GM23338 (cell line): ENCODE measurements around the gene CIART. TPM values are rescaled to one million over a fixed set of nuclear protein-coding genes. Genes with fewer than 3 reads are reported as not detected.

Source experiments
- ATAC-seq: fragments of 200-7000 bp; cut with Tn5 transposase; 3 replicates; pipeline ENCODE4 v1.9.1; 2020
- DNase-seq: peaks from one replicate; pipeline ENCODE4 v3.0.0-alpha.2; 2015; ENCODE audit warnings: low spot score
- H2AFZ ChIP-seq: fragments of 200-600 bp; sonication (generic); 2 replicates; pipeline ENCODE4 v1.8.0; 2016; ENCODE audit warnings: antibody characterized with exemption, mild to moderate bottlenecking, moderate library complexity
- H3F3A ChIP-seq: fragments of 200-600 bp; sonication (generic); replicated peaks from 2 replicates; pipeline ENCODE4 v1.8.0; 2017; ENCODE audit warnings: antibody characterized with exemption, mixed run types, low read depth
- H3K27ac ChIP-seq: fragments of 200-600 bp; sonication (generic); 2 replicates; pipeline ENCODE4 v1.6.1; 2016; ENCODE audit warnings: low read depth
- H3K27me3 ChIP-seq: fragments of 200-600 bp; sonication (generic); 2 replicates; pipeline ENCODE4 v1.8.0; 2016; ENCODE audit warnings: mild to moderate bottlenecking, mixed run types, moderate library complexity; ENCODE audit not compliant: insufficient read depth
- H3K36me3 ChIP-seq: fragments of 200-600 bp; sonication (generic); 2 replicates; pipeline ENCODE4 v1.8.0; 2016; ENCODE audit warnings: mild to moderate bottlenecking; ENCODE audit not compliant: insufficient read depth
- H3K4me1 ChIP-seq: fragments of 200-600 bp; sonication (generic); 2 replicates; pipeline ENCODE4 v1.8.0; 2016; ENCODE audit warnings: mild to moderate bottlenecking, moderate library complexity; ENCODE audit not compliant: insufficient read depth
- H3K4me2 ChIP-seq: fragments of 200-600 bp; sonication (generic); 2 replicates; pipeline ENCODE4 v1.7.1; 2017; ENCODE audit warnings: mixed run types
- H3K4me3 ChIP-seq: fragments of 200-600 bp; sonication (generic); 2 replicates; pipeline ENCODE4 v1.6.1; 2016; ENCODE audit warnings: mixed run types
- H3K79me2 ChIP-seq: fragments of 200-600 bp; sonication (generic); replicated peaks from 2 replicates; pipeline ENCODE4 v1.8.0; 2017; ENCODE audit warnings: mild to moderate bottlenecking; ENCODE audit not compliant: insufficient read depth
- H3K9me2 ChIP-seq: fragments of 200-600 bp; sonication (generic); 2 replicates; pipeline ENCODE4 v1.8.0; 2017; ENCODE audit not compliant: insufficient read depth
- H4K20me1 ChIP-seq: fragments of 200-600 bp; sonication (generic); replicated peaks from 2 replicates; pipeline ENCODE4 v1.8.0; 2017; ENCODE audit warnings: mild to moderate bottlenecking; ENCODE audit not compliant: insufficient read depth
- H3K27ac Mint-ChIP-seq: 2 replicates; pipeline ENCODE4 v1.8.0; 2020; ENCODE audit warnings: inconsistent platforms, mild to moderate bottlenecking, moderate library complexity, mixed read lengths
- H3K27me3 Mint-ChIP-seq: 3 replicates; pipeline ENCODE4 v1.8.0; 2022; ENCODE audit warnings: low read depth, mild to moderate bottlenecking, moderate library complexity, mixed read lengths, inconsistent platforms; ENCODE audit not compliant: insufficient read depth, poor library complexity
- H3K36me3 Mint-ChIP-seq: 3 replicates; pipeline ENCODE4 v1.8.0; 2021; ENCODE audit warnings: low read depth, mild to moderate bottlenecking, inconsistent platforms, moderate library complexity, mixed read lengths
- H3K4me1 Mint-ChIP-seq: 3 replicates; pipeline ENCODE4 v1.8.0; 2020; ENCODE audit warnings: mild to moderate bottlenecking, inconsistent platforms, mixed read lengths
- H3K4me3 Mint-ChIP-seq: 3 replicates; pipeline ENCODE4 v1.8.0; 2021; ENCODE audit warnings: moderate library complexity, mild to moderate bottlenecking, inconsistent platforms, mixed read lengths
- H3K9me3 Mint-ChIP-seq: 3 replicates; pipeline ENCODE4 v1.8.0; 2020; ENCODE audit warnings: moderate library complexity, mild to moderate bottlenecking, inconsistent platforms, mixed read lengths
- CREB1 ChIP-seq: fragments of 250-450 bp; sonication (Bioruptor Pico); IDR thresholded peaks from 2 replicates; pipeline ENCODE4 v1.5.0; 2020; ENCODE audit warnings: low read depth, mild to moderate bottlenecking, moderate library complexity
- EZH2phosphoT487 ChIP-seq: fragments of 200-600 bp; sonication (generic); IDR thresholded peaks from one replicate; pipeline ENCODE4 v1.8.1; 2018; ENCODE audit warnings: antibody characterized with exemption; ENCODE audit not compliant: unreplicated experiment
- NANOG ChIP-seq: IDR thresholded peaks from 2 replicates; pipeline ENCODE4 v1.6.1; 2016; ENCODE audit warnings: antibody characterized with exemption, borderline replicate concordance
- STAT1 ChIP-seq: IDR thresholded peaks from one replicate; pipeline ENCODE4 v1.6.1; 2016; ENCODE audit warnings: antibody characterized with exemption; ENCODE audit not compliant: unreplicated experiment
- polyA plus RNA-seq: library from polyadenylated mRNA; unstranded; fragments of >200 nt; fragmentation: Nextera tagmentation; extraction: Ambion mirVana; gene quantifications from 2 replicates; pipeline ENCODE4 v1.2.1, GENCODE V29; 2016
- total RNA-seq: library from RNA; depleted of rRNA; stranded (reverse); fragments of >200 nt; shearing (Covaris generic); gene quantifications from 2 replicates; pipeline ENCODE4 v1.2.3, GENCODE V29; 2014
- TF ChIP-seq, protein P1 (sequence below): IDR thresholded peaks from one replicate; pipeline ENCODE4 v1.6.1; 2018; ENCODE audit warnings: antibody characterized with exemption; ENCODE audit not compliant: unreplicated experiment
- TF ChIP-seq, protein P2 (sequence below): fragments of 250-450 bp; sonication (Bioruptor Pico); IDR thresholded peaks from 2 replicates; pipeline ENCODE4 v1.5.0; 2020; ENCODE audit warnings: mild to moderate bottlenecking, moderate library complexity

Gene CIART
- total and polyA plus RNA-seq, 2 experiments from 2014 or later = 9.3 to 16.4 TPM

DNA sequence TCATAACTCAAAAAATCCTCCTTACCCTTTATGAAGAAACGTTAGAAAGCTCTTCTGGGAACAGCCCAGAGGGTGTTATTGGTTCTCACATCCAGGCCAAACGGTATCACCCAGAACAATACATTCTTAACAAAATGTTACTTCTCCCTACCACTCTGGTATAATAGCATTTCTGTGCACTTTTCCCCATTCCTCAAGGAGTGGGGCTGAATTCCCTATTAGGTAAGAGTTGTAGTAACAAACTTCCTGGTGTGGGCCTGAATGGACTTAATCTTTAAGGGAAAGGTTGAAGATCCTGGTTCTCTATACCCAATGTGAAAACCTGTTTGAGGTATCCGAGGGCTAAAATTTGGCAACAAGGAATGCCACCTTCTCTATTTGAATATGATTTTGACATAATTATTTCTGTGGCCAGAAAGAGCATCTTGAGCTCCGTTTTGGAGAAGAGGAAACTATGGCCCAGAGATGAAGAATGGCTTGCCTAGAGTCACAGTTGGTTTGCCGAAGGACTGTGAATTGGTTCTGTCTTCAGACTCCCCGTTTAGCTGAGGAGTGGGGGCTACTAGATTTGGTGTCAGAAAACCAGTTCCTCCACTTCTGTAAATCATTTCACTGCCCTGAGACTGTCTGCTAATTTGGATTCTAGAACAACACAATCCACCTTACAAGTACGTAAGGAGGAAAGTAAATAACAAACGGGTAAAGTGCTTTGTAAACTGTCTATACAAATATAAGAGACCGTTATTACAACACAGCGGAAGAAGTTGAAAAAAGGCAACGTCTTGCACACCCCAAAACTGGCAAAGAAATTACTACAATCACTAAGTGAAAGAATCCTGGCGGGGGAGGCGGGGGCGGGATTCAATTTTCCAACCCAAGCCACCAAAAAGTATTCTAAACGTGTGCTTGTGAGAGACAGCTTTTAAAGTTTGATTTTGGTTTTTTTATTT, 48.7 kb upstream of the CIART start:
- peak overlapping the region; percentile 80 for H3K4me2 ChIP-seq
- H3K4me3 Mint-ChIP-seq = no peak overlapping the region; the same call in 2 of the 3 replicates
- H3K27ac ChIP-seq = peak overlapping the region; percentile 76; the same call in 1 of the 2 replicates
- H3K9me2 ChIP-seq = peaks cover 7% of the 10 kb centered on the region; the same call in 1 of the 2 replicates
- peaks cover 12% of the 10 kb centered on the region; the same call in 1 of the 2 replicates for H4K20me1 ChIP-seq
- peaks cover 5% of the 10 kb centered on the region for H3K27me3 Mint-ChIP-seq
- no peak overlapping the region for H2AFZ ChIP-seq
- H3K27me3 ChIP-seq = no peaks in the 10 kb centered on the region
- peaks cover 31% of the 10 kb centered on the region for H3K36me3 Mint-ChIP-seq
- peaks cover 15% of the 10 kb centered on the region for H3K4me1 ChIP-seq
- peaks cover 9% of the 10 kb centered on the region for H3K36me3 ChIP-seq
- peaks cover 65% of the 10 kb centered on the region for H3K79me2 ChIP-seq
- 0 out of 2 replicates have a peak, but pooled peaks cover 3% of the 10 kb centered on the region for H3F3A ChIP-seq
- peak overlapping the region; percentile 7; the same call in 1 of the 2 replicates for H3K27ac Mint-ChIP-seq
- TF ChIP-seq STAT1 (no peak), NANOG (no peak), EZH2phosphoT487 (no peak), CREB1 (CRISPR knock-in tag) (no peak)
- TF ChIP-seq, protein P1, sequence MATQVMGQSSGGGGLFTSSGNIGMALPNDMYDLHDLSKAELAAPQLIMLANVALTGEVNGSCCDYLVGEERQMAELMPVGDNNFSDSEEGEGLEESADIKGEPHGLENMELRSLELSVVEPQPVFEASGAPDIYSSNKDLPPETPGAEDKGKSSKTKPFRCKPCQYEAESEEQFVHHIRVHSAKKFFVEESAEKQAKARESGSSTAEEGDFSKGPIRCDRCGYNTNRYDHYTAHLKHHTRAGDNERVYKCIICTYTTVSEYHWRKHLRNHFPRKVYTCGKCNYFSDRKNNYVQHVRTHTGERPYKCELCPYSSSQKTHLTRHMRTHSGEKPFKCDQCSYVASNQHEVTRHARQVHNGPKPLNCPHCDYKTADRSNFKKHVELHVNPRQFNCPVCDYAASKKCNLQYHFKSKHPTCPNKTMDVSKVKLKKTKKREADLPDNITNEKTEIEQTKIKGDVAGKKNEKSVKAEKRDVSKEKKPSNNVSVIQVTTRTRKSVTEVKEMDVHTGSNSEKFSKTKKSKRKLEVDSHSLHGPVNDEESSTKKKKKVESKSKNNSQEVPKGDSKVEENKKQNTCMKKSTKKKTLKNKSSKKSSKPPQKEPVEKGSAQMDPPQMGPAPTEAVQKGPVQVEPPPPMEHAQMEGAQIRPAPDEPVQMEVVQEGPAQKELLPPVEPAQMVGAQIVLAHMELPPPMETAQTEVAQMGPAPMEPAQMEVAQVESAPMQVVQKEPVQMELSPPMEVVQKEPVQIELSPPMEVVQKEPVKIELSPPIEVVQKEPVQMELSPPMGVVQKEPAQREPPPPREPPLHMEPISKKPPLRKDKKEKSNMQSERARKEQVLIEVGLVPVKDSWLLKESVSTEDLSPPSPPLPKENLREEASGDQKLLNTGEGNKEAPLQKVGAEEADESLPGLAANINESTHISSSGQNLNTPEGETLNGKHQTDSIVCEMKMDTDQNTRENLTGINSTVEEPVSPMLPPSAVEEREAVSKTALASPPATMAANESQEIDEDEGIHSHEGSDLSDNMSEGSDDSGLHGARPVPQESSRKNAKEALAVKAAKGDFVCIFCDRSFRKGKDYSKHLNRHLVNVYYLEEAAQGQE = no peak
- TF ChIP-seq, protein P2, sequence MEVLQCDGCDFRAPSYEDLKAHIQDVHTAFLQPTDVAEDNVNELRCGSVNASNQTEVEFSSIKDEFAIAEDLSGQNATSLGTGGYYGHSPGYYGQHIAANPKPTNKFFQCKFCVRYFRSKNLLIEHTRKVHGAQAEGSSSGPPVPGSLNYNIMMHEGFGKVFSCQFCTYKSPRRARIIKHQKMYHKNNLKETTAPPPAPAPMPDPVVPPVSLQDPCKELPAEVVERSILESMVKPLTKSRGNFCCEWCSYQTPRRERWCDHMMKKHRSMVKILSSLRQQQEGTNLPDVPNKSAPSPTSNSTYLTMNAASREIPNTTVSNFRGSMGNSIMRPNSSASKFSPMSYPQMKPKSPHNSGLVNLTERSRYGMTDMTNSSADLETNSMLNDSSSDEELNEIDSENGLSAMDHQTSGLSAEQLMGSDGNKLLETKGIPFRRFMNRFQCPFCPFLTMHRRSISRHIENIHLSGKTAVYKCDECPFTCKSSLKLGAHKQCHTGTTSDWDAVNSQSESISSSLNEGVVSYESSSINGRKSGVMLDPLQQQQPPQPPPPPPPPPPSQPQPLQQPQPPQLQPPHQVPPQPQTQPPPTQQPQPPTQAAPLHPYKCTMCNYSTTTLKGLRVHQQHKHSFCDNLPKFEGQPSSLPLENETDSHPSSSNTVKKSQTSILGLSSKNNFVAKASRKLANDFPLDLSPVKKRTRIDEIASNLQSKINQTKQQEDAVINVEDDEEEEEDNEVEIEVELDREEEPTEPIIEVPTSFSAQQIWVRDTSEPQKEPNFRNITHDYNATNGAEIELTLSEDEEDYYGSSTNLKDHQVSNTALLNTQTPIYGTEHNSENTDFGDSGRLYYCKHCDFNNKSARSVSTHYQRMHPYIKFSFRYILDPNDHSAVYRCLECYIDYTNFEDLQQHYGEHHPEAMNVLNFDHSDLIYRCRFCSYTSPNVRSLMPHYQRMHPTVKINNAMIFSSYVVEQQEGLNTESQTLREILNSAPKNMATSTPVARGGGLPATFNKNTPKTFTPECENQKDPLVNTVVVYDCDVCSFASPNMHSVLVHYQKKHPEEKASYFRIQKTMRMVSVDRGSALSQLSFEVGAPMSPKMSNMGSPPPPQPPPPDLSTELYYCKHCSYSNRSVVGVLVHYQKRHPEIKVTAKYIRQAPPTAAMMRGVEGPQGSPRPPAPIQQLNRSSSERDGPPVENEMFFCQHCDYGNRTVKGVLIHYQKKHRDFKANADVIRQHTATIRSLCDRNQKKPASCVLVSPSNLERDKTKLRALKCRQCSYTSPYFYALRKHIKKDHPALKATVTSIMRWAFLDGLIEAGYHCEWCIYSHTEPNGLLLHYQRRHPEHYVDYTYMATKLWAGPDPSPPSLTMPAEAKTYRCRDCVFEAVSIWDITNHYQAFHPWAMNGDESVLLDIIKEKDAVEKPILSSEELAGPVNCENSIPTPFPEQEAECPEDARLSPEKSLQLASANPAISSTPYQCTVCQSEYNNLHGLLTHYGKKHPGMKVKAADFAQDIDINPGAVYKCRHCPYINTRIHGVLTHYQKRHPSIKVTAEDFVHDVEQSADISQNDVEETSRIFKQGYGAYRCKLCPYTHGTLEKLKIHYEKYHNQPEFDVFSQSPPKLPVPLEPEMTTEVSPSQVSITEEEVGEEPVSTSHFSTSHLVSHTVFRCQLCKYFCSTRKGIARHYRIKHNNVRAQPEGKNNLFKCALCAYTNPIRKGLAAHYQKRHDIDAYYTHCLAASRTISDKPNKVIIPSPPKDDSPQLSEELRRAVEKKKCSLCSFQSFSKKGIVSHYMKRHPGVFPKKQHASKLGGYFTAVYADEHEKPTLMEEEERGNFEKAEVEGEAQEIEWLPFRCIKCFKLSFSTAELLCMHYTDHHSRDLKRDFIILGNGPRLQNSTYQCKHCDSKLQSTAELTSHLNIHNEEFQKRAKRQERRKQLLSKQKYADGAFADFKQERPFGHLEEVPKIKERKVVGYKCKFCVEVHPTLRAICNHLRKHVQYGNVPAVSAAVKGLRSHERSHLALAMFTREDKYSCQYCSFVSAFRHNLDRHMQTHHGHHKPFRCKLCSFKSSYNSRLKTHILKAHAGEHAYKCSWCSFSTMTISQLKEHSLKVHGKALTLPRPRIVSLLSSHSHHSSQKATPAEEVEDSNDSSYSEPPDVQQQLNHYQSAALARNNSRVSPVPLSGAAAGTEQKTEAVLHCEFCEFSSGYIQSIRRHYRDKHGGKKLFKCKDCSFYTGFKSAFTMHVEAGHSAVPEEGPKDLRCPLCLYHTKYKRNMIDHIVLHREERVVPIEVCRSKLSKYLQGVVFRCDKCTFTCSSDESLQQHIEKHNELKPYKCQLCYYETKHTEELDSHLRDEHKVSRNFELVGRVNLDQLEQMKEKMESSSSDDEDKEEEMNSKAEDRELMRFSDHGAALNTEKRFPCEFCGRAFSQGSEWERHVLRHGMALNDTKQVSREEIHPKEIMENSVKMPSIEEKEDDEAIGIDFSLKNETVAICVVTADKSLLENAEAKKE (CRISPR knock-in tag) = no peak
- peaks cover 17% of the 10 kb centered on the region for H3K4me1 Mint-ChIP-seq
- H3K9me3 Mint-ChIP-seq = no peaks in the 10 kb centered on the region; the same call in 2 of the 3 replicates
- ATAC-seq (no peak), DNase-seq (no peak)
- peak overlapping the region; percentile 71 for H3K4me3 ChIP-seq
